AG10803 (cell line): Measurements from ENCODE around the gene MVK.

Experiments
- DNase-seq: peaks from one replicate; pipeline ENCODE4 v3.0.0; 2010; ENCODE audit warnings: low read depth
- H3K4me3 ChIP-seq: 2 replicates; pipeline ENCODE4 v1.5.1; 2011; ENCODE audit warnings: mild to moderate bottlenecking, low read length, control low read depth
- TF ChIP-seq, protein P1 (sequence below): conservative IDR thresholded peaks from 2 replicates; pipeline ENCODE4 v1.5.1; 2011; ENCODE audit warnings: mild to moderate bottlenecking, low read length, control low read depth, inconsistent platforms

The MVK gene

DNA sequence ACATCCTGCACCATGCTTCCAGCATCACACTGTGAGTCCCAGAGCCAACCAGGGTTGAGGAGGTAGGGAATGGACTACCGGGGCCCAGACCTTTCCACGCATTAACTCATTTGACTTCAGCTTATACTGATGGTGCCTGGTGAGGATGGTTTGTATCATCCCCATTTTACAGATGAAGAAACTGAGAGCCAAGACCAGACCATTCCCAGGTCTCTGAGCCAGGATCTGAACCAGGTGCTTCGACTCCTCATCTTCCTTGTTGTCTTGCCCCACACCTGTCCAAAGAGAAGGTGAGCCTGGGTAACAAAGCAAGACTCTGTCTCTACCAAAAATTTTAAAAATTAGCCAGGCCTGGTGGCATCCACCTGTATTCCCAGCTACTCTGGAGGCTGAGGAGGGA is 64.4 kb downstream of the MVK start:
- no peak overlapping the region for H3K4me3 ChIP-seq
- TF ChIP-seq, protein P1, sequence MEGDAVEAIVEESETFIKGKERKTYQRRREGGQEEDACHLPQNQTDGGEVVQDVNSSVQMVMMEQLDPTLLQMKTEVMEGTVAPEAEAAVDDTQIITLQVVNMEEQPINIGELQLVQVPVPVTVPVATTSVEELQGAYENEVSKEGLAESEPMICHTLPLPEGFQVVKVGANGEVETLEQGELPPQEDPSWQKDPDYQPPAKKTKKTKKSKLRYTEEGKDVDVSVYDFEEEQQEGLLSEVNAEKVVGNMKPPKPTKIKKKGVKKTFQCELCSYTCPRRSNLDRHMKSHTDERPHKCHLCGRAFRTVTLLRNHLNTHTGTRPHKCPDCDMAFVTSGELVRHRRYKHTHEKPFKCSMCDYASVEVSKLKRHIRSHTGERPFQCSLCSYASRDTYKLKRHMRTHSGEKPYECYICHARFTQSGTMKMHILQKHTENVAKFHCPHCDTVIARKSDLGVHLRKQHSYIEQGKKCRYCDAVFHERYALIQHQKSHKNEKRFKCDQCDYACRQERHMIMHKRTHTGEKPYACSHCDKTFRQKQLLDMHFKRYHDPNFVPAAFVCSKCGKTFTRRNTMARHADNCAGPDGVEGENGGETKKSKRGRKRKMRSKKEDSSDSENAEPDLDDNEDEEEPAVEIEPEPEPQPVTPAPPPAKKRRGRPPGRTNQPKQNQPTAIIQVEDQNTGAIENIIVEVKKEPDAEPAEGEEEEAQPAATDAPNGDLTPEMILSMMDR: no peak
- DNase-seq: no peak

DNA sequence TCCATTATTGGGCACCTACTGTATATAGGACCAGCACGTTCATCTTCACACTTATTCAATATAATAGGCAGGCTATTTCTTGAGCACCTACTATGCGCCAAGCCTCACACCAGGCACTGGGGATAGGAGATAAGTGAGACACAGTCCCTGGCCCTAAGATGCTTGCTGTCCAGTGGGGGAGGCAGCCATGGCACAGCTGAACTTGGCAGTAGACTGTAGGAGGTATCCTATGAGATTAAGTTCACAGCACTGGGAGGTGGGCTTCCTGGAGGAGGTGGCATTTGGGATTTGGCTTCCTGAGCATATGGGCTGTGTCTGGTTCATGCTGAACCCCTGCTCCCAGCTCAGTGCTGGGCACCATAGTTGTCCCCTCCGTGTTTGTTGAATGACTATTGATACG is 65.1 kb downstream of the MVK start:
- TF ChIP-seq, protein P1: no peak
- no peak for DNase-seq
- no peak overlapping the region for H3K4me3 ChIP-seq

DNA sequence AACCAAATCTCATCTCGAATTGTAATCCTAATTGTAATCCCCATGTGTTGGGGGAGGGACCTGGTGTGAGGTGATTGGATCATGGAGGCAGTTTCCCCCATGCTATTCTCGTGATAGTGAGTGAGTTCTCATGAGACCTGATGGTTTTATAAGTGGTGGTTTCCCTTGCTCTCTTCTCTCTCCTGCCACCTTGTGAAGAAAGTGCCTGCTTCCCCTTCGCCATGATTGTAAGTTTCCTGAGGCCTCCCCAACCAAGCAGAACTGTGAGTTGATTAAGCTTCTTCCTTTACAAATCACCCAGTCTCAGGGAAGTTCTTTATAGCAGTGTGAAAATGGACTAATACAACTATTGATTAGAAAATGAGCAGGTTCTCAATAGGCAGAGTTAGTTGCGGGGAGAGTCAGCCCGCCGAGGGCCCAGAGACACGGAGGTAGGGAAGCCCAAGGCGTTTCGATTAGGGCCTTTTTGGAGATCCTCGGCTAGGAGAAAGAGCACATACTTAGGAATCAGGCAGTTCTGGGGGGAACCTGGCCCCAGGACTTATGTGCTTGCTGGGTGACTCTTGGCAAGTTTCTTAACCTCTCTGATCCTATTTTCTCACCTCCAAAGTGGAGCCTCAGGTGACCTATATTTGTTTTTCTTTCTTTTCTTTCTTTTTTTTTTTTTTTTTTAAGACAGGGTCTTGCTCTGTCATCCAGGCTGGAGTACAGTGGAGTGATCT is 65.7 kb downstream of the MVK start:
- no peak overlapping the region for H3K4me3 ChIP-seq
- no peak for DNase-seq
- TF ChIP-seq, protein P1: no peak

DNA sequence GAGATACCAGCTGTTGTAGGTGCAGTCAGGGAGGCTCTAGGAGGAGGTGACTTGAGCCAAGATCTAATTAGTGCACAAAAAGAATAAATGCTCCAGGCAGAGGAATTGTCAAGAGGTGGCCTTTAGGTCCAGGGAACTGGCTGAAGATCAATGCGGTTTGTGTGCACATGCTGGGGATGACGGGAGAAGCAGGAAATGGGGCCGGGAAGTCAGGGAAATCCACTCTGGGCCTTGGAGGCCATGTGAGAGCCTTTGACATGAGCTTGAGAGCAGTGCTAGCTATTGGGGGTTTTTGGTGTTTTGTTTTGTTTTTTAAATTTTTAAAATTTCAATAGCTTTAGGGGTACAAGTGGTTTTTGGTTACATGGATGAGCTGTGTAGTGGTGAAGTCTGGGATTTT is 67.4 kb downstream of the MVK start:
- no peak for DNase-seq
- TF ChIP-seq, protein P1: no peak
- no peak overlapping the region for H3K4me3 ChIP-seq

DNA sequence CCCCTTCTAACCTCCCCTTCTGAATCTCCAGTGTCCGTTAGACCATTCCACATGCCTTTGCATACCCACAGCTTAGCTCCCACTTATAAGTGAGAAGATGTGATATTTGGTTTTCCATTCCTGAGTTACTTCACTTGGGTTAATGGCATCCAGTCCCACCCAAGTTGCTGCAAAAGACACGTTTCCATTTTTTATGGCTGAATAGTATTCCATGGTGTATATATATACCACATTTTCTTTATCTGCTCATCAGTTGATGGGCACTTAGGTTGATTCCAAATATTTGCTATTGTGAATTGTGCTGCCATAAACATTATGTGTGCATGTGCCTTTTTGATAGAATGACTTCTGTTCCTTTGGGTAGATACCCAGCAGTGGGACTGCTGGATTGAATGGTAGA is 67.8 kb downstream of the MVK start:
- no peak overlapping the region for H3K4me3 ChIP-seq
- DNase-seq: no peak
- TF ChIP-seq, protein P1: no peak

DNA sequence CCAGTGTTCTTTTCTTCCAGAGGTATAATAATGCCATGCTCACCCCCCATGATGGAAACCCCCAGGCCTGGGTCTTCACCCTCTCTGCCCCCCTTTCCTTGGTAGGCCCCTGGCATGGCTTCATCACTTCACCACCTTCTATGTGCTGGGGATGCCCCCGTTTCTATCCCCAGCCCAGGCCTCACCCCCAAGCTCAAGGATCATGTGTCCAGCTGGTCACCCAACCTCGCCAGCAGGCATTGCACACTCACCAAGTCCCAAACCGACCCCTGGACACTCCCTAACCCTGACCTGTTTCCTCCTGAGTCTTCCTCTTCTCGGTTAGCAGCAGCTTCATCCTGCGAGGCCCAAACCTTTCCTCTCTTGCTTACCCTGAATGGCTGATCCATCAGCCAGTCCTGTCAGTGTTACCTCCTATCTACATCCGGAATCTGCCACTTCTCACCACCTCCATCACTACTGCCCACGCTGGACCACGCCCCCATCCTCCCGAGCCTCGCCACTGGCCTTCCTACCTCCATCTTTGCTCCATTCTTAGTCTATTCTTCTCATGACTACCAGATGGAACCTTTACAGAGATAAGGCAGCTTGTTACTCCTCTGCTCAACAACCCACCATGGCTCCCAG is 69.0 kb downstream of the MVK start:
- H3K4me3 ChIP-seq: no peak overlapping the region
- no peak for DNase-seq
- TF ChIP-seq, protein P1: no peak

DNA sequence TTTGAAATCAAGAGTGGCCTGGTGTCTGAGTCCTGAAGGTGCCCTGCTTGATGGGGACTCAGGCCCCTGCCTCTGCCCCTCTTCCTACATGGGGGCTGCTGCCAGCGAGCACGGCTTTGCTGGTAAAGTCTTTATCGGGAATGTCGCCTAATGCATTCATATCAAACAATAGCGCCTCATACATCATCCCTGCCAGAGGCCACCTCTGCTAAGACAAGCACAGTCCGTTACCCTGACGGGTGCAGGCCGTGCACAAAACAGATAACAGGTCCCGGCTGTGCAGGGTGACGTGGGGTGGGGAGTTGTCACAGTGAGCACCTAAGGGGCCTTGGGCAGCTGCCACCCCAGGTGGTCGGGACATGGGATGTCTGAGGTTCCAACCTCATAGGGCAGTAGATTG is 71.6 kb downstream of the MVK start:
- H3K4me3 ChIP-seq: no peak overlapping the region
- no peak for DNase-seq
- TF ChIP-seq, protein P1: no peak
